NB4 (cell line): ENCODE results near the gene IL17RD.

ENCODE experiments used
- MYC ChIP-seq: IDR thresholded peaks from 2 replicates; pipeline ENCODE4 v1.6.1; 2011; ENCODE audit warnings: low read depth, low read length
- POLR2A ChIP-seq: IDR thresholded peaks from 2 replicates; pipeline ENCODE4 v1.6.1; 2011; ENCODE audit warnings: mild to moderate bottlenecking; ENCODE audit not compliant: insufficient read length; ENCODE audit errors: extremely low read depth
- TF ChIP-seq, protein P1 (sequence below): IDR thresholded peaks from one replicate; pipeline ENCODE4 v1.5.1; 2012; ENCODE audit warnings: low read depth, low read length

DNA sequence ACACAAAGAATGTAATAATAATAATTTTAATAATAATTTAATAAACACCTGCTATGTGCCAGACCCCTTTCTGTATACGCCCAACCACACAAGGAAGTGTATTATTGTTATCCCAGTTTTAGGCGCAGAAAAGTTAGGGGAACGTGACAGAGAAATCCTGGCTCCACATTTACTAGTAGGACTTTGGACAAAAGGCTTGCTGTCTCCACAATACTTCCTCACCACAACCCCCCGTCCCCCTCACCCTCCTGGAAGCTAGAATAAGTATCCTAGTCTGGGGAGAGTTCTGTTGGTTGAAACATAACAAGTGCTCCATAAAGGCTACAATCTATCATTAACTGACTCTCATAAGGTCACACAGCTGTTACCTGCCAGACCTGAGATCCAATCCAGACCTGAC is 488 bp upstream of the IL17RD start:
- TF ChIP-seq, protein P1, sequence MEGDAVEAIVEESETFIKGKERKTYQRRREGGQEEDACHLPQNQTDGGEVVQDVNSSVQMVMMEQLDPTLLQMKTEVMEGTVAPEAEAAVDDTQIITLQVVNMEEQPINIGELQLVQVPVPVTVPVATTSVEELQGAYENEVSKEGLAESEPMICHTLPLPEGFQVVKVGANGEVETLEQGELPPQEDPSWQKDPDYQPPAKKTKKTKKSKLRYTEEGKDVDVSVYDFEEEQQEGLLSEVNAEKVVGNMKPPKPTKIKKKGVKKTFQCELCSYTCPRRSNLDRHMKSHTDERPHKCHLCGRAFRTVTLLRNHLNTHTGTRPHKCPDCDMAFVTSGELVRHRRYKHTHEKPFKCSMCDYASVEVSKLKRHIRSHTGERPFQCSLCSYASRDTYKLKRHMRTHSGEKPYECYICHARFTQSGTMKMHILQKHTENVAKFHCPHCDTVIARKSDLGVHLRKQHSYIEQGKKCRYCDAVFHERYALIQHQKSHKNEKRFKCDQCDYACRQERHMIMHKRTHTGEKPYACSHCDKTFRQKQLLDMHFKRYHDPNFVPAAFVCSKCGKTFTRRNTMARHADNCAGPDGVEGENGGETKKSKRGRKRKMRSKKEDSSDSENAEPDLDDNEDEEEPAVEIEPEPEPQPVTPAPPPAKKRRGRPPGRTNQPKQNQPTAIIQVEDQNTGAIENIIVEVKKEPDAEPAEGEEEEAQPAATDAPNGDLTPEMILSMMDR: no peak
- TF ChIP-seq POLR2A (no peak), MYC (no peak)
